HG02870 (cell line): ENCODE data around the gene CREBBP.

ENCODE experiments used
- ATAC-seq: cut with Tn5 transposase; IDR thresholded peaks from one replicate; pipeline ENCODE4 v1.9.1; 2021; ENCODE audit warnings: mild to moderate bottlenecking, moderate library complexity; ENCODE audit not compliant: unreplicated experiment

The CREBBP gene

GRCh38 chr16:3769942-3770341 lies 110.6 kb downstream of the CREBBP start:
- no peak for ATAC-seq

GRCh38 chr16:3769013-3769412 lies 111.5 kb downstream of the CREBBP start:
- no peak for ATAC-seq

DNA sequence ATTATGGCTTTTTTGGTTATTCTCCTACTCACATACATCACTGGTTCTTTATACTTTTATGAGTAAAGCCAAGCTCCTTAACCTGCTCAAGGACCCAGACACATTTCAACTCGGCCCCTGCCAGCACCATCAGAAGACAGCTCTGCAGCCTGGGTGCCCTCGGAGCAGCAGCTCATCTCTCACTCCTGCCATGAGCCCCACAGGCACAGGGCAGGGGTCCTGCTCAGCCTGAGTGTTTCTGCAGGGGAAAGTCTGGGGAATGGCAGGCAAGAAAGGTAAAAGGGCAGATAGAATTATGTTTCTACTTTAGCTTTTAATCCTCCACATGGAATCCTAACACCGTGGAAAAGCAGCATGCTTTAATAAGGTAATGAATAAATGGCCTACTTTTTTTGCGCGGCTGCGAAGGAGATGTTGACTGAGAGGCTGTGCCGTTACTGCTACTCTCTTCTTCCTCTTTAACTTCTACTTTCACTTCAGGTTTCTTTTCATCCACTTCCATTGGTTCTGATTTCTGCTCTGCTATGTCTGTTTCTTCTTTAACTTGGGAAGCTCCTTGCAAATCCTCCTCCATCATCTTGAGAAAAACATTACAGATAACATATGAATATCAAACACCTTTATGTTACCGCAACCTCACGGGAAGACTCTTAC lies 113.1 kb downstream of the CREBBP start:
- ATAC-seq: no peak

DNA sequence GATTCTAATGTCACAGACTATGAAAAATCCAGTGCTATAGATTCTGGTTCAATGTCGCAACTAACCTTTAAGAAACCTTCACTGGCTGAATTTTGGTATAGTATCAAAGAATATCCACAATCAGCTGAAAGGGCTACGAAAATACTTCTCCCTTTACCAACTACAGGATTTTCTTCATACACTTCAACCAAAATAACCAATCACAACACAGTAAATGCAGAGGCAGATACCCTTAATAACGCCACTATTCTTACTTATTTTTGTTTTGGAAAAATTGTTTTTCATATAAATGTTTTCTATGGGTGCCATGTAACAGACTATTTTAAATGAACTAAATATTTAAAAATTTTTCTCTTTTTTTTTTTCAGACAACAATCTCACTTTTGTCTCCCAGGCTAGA lies 114.3 kb downstream of the CREBBP start:
- ATAC-seq: no peak

DNA sequence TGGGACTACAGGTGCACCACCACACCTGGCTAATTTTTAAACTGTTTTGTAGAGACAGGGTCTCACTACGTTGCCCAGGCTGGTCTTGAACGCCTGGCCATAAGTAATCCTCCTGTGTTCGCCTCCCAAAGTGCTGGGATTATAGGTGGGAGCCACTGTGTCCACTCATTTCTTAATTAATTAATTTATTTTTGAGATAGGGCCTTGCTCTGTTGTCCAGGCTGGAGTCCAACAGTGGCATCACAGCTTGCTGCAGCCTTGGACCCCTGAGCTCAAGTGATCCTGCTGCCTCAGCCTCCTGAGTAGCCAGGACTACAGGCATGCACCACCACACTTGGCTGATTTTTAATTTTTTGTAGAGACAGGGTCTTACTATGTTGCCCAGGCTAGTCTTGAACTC lies 116.1 kb downstream of the CREBBP start:
- ATAC-seq: no peak

DNA sequence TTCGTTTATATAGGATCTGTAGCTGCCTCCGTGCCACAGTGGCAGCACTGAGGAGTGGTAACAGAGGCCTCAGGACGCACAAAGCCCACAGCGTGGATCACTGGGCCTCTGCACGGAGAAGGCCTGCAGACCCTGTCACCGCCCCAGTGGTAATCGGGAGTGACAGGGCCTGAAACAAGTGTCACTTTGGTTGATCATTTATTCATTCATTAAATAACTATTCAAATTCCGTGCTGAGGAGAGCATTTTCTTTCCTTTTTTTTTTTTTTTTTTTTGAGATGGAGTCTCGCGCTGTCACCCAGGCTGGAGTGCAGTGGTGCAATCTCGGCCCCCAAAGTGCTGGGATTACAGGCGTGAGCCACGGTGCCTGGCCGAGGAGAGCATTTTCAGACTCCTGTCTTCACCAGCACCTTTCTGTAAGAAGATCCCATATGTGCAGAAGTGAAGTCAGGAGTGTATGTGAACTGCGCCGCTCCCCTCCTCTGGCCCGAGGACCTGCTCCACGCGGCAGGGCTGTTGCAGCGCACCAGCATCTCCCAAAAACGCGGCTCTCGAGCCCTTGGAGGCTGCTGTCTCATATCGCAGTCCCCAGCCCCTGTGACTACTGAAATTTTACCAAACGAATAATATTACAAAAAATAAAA lies 118.3 kb downstream of the CREBBP start:
- ATAC-seq: no peak

- ATAC-seq: no peak
Measured at GRCh38 chr16:3761375-3762106, 119.0 kb downstream of the CREBBP start.

DNA sequence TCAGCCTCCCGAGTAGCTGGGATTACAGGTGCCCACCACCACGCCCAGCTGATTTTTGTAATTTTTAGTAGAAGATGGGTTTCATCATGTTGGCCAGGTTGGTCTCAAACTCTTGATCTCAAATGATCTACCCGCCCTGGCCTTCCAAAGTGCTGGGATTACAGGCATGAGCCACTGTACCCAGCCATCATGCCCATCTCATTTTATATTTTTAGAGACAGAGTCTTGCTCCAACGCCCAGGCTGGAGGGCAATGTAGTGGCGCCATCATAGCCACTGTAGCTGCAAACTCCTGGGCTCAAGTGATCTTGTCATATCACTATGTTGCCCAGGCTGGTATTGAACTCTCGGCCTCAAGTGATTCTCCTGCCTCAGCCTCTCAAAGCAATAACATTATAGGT lies 120.0 kb downstream of the CREBBP start:
- no peak for ATAC-seq

- no peak for ATAC-seq
Measured at GRCh38 chr16:3759736-3760135, 120.8 kb downstream of the CREBBP start.

GRCh38 chr16:3756113-3756512 lies 124.4 kb downstream of the CREBBP start:
- ATAC-seq: no peak

GRCh38 chr16:3755249-3755648 lies 125.3 kb downstream of the CREBBP start:
- no peak for ATAC-seq

DNA sequence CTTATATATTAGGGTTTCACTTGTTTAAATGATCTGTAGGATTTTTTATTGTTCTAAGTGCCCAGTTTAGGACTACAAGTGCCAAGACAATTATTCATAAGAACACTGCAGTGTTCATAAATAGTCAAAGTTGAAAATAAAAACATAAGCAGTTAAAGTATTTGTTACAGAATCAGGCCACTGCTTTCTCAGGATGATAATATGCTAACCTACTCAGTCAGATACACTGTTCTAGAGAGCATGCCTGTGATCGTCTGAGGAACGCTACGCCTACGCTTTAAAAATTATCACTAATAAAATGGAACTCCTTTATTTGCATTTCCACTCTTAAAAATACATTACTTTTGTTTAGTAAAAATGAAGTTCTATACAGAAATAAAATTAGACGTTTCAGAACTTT lies 125.7 kb downstream of the CREBBP start:
- no peak for ATAC-seq

DNA sequence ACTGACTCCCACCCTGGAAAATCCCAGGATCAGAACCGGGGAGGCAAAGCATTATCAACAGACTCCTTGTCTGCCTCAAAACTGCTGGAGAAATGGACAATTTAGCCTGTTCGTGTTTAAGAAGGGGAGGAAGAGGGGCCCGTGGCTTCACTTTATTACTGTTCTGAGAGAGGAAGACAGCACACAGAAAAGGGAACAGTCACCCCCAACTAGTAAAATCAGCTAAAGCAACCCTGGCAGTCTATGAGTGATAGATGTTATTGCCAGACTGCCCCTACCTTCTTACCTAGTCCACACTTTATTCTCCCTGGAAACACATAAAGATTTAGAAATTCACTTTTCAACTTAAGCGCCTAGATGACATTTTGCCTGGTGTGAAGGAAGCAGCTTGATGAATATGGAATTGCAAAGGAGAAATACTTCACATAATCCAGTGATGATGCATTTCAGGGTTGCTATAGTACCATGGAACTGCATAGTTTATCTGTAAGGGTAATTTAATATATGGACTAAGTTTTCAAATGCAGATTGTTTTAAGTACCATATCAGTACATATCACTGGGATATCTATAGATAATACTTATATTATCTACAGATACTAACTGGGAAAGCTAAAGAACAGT lies 126.3 kb downstream of the CREBBP start:
- ATAC-seq: no peak

DNA sequence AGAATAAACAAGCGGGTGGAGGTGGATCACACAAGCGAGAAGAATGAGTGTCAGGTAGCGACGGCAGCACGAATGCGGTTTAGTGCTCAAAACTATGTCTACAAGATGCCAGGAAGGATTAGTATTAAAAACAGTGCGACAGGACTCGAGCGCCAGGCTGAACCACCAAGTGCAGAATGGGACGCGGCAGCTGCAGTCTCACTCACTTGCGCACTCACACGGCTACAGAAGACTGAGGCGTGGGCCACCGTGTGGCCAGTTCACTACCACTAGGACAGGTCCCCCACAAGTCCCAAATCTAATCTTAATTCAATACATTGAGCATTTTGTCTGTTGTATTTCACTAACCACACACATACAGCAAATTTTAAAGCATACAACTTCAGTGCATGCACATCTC lies 127.5 kb downstream of the CREBBP start:
- no peak for ATAC-seq

DNA sequence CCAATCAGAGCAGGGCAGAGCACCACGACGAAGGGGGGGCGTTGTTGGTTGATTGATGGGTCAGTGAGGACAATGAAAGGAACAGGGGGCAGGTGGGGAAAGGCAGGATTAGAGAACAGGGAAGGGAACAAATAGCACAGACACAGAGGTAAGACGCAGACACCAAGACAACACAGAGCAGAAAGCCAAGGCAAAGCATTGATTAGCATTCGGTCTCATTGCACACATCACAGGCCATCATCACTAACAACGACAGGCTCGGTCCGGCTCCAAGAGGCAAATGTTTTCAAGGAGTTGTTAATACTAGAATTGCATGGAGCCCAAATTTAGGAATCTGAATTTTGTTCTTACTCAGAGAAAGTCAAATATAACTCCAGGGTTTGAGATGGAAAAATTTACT lies 128.6 kb downstream of the CREBBP start:
- no peak for ATAC-seq

DNA sequence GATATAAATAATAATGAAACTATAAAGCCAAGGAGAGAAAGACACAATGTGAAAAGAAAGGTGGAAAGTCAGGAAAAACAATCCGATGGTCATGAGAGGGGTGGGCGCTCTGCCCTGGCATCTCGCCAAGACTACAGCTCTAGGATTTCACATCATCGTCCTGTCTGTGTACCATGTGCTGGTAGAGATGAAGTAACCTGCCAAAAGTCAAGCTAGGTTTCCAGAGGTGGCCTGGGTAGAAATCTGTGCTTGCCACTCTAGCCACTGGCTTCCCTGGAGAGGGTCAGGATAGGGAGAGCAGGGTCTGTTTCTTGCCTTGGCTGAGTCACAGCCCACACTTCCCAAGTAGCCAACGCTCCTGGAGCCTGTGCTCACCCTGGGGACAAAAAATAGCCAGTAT lies 132.2 kb downstream of the CREBBP start:
- ATAC-seq: no peak

DNA sequence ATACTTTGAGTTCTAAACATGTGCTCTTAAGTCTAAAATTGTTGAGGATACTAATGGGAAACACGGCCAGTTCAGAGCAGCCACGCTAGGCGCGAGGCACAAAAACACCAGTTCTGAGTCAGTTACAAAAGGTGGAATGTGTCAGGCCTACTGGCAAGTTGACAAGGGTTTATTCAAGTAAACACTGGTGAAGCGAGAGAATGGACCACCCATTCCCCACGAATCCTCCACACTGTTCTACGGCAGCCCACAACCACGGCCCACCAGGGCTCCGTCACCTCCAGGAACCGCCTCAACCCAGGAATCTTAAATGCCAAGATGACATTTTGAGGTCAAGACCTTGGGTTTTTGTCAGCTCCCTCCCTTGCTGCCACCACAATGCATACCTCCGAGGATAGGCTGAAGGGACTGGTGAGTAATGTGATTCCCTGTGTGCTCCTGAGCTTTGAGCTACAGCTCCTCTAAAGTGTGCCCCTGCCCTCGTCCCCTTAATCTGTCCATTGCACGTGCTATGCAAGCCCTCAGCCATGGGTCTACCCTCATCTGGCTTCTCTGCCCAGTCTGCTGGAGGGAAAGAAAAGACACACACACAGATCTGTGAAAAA lies 134.7 kb downstream of the CREBBP start:
- ATAC-seq: no peak

GRCh38 chr16:3744018-3744417 lies 136.5 kb downstream of the CREBBP start:
- ATAC-seq: no peak

GRCh38 chr16:3740934-3741333 lies 139.6 kb downstream of the CREBBP start:
- no peak for ATAC-seq

- no peak for ATAC-seq
Measured at GRCh38 chr16:3740186-3740585, 140.3 kb downstream of the CREBBP start.

GRCh38 chr16:3739636-3740035 lies 140.9 kb downstream of the CREBBP start:
- ATAC-seq: no peak
